GM12878 (cell line): ENCODE measurements around the gene DTX1. TPM values are rescaled to one million over a fixed set of nuclear protein-coding genes. Genes with fewer than 3 reads are reported as not detected.

Source experiments
- ATAC-seq: fragments of 200-7000 bp; cut with Tn5 transposase; 3 replicates; pipeline ENCODE4 v1.9.1; 2020; ENCODE audit warnings: mild to moderate bottlenecking, moderate library complexity
- BruUV-seq: library from RNA; stranded (reverse); fragments of 400-500 nt; replicated peaks from 2 replicates; lab custom pipeline; 2021; lab: Mats Ljungman, UMichigan
- CTCF ChIA-PET: fragments of 300-600 bp; sonication (Branson Sonifier 250); formaldehyde crosslinking; extraction: SDS; loops from one replicate; lab custom pipeline; 2021; ENCODE audit warnings: inconsistent platforms; lab: Yijun Ruan, JAX
- POLR2A ChIA-PET: fragments of 350-600 bp; formaldehyde crosslinking; extraction: SDS; loops from one replicate; lab custom pipeline; 2021; ENCODE audit warnings: inconsistent platforms; lab: Charles Lee
- RAD21 ChIA-PET: fragments of 300-600 bp; sonication (Branson Sonifier 250); formaldehyde crosslinking; loops from one replicate; lab custom pipeline; 2023; ENCODE audit warnings: antibody characterized with exemption; ENCODE audit not compliant: unreplicated experiment; lab: Charles Lee
- SMC1A ChIA-PET: fragments of 300-600 bp; sonication (Branson Sonifier 250); formaldehyde crosslinking; loops from one replicate; lab custom pipeline; 2023; ENCODE audit not compliant: unreplicated experiment, uncharacterized antibody; lab: Charles Lee
- DNase-seq: peaks from one replicate; pipeline ENCODE4 v3.0.0-alpha.2; 2011; ENCODE audit warnings: low read depth, low spot score
- FAIRE-seq: peaks from 3 replicates; lab custom pipeline; 2011; peaks lifted over from hg19 to GRCh38; lab: Jason Lieb, UNC
- H2AFZ ChIP-seq: 2 replicates; pipeline ENCODE4 v1.6.0; 2011; ENCODE audit warnings: low read depth, low read length, control low read depth; ENCODE audit not compliant: control insufficient read depth
- H3K27ac ChIP-seq: 2 replicates; pipeline ENCODE4 v1.5.1; 2011; ENCODE audit warnings: control low read depth; ENCODE audit not compliant: control insufficient read depth, insufficient read depth
- H3K27me3 ChIP-seq, 2 experiments: replicated peaks in 1 of 2; 2 replicates each; pipeline versions ENCODE4 v1.6.0 to v1.6.1; 2011; ENCODE audit warnings: low read length in 1 of 2; ENCODE audit not compliant: control insufficient read depth in 2 of 2, insufficient read depth in 2 of 2
- H3K36me3 ChIP-seq, 2 experiments: 2 replicates each; pipeline ENCODE4 v1.5.1; 2011; ENCODE audit warnings: low read length in 1 of 2; ENCODE audit not compliant: control insufficient read depth in 2 of 2, insufficient read depth in 2 of 2
- H3K4me1 ChIP-seq: 2 replicates; pipeline ENCODE4 v1.6.1; 2011; ENCODE audit warnings: mild to moderate bottlenecking, low read length, moderate library complexity, mixed read lengths; ENCODE audit not compliant: control insufficient read depth, insufficient read depth
- H3K4me2 ChIP-seq: 2 replicates; pipeline ENCODE4 v1.6.0; 2011; ENCODE audit warnings: control low read depth; ENCODE audit not compliant: control insufficient read depth, insufficient read depth
- H3K4me3 ChIP-seq: fragments of 200-600 bp; sonication (generic); 2 replicates; pipeline ENCODE4 v1.5.1; 2016
- H3K79me2 ChIP-seq: 2 replicates; pipeline ENCODE4 v1.6.0; 2011; ENCODE audit warnings: low read length; ENCODE audit not compliant: control insufficient read depth, insufficient read depth
- H3K9ac ChIP-seq: 2 replicates; pipeline ENCODE4 v1.8.0; 2011; ENCODE audit warnings: low read length, control low read depth, mixed read lengths; ENCODE audit not compliant: control insufficient read depth, insufficient read depth
- H3K9me3 ChIP-seq: replicated peaks from 3 replicates; pipeline ENCODE4 v1.5.1; 2011; ENCODE audit warnings: mild to moderate bottlenecking, low read length; ENCODE audit not compliant: control insufficient read depth, insufficient read depth
- H4K20me1 ChIP-seq: 2 replicates; pipeline ENCODE4 v1.6.0; 2011; ENCODE audit not compliant: control insufficient read depth, insufficient read depth
- ETV6 ChIP-seq, 2 experiments: fragments of 450-650 bp in 1 of 2; IDR thresholded peaks in 1 of 2; conservative IDR thresholded peaks in 1 of 2; 2 replicates each; pipeline ENCODE4 v1.6.1; 2014; ENCODE audit warnings: antibody characterized with exemption in 1 of 2, borderline replicate concordance in 1 of 2, low read depth in 1 of 2, mild to moderate bottlenecking in 1 of 2, moderate library complexity in 1 of 2
- FOXM1 ChIP-seq: IDR thresholded peaks from 2 replicates; pipeline ENCODE4 v1.6.1; 2012; ENCODE audit warnings: low read depth, mild to moderate bottlenecking, inconsistent platforms, low read length, moderate library complexity
- HDAC2 ChIP-seq: fragments of 200-600 bp; sonication (generic); IDR thresholded peaks from 2 replicates; pipeline ENCODE4 v1.6.1; 2017
- IRF4 ChIP-seq: IDR thresholded peaks from 2 replicates; pipeline ENCODE4 v1.6.1; 2011; ENCODE audit warnings: low read depth, low read length
- KAT2A ChIP-seq: conservative IDR thresholded peaks from 2 replicates; pipeline ENCODE4 v1.6.1; 2011; ENCODE audit warnings: low read depth, low read length; ENCODE audit not compliant: control insufficient read depth
- KLF5 ChIP-seq: fragments of 450-650 bp; IDR thresholded peaks from 2 replicates; pipeline ENCODE4 v1.6.1; 2014; ENCODE audit warnings: mild to moderate bottlenecking; ENCODE audit not compliant: partially characterized antibody
- MXI1 ChIP-seq: fragments of 150-350 bp; IDR thresholded peaks from 2 replicates; pipeline ENCODE4 v1.6.1; 2011; ENCODE audit warnings: low read depth, mild to moderate bottlenecking, inconsistent platforms, low read length, improper control_type of control experiment
- NR2C2 ChIP-seq: IDR thresholded peaks from 2 replicates; pipeline ENCODE4 v1.6.1; 2011; ENCODE audit warnings: borderline replicate concordance, low read depth; ENCODE audit not compliant: control insufficient read depth, insufficient read length
- POU2F2 ChIP-seq: IDR thresholded peaks from 3 replicates; pipeline ENCODE4 v1.6.1; 2011; ENCODE audit warnings: low read depth, mild to moderate bottlenecking, low read length, borderline replicate concordance
- RFX5 ChIP-seq: IDR thresholded peaks from 2 replicates; pipeline ENCODE4 v1.6.1; 2011; ENCODE audit warnings: low read depth, low read length, improper control_type of control experiment
- WGBS: methylation state at CpG from one replicate; pipeline ENCODE4 v1.1.6; 2016; ENCODE audit warnings: low lambda C conversion rate; ENCODE audit not compliant: insufficient replicate concordance, insufficient coverage; ENCODE audit errors: missing lambda C conversion rate; 5-methylcytosine and 5-hydroxymethylcytosine counted together
- in situ Hi-C: fragments of 300-500 bp; cut with MboI; formaldehyde crosslinking; loops from 9 replicates; pipeline ENCODE4 v1.14.3; 2018; ENCODE audit warnings: mixed read lengths
- intact Hi-C: fragments of 100-400 bp; cut with micrococcal nuclease; formaldehyde crosslinking; loops from one replicate; pipeline ENCODE4 v1.14.2; 2022; ENCODE audit not compliant: unreplicated experiment
- polyA plus RNA-seq, 11 experiments: library from polyadenylated mRNA; depleted of rRNA in 4 of 11; unstranded in 6 of 11; stranded (reverse) in 5 of 11; fragments of >200 nt; fragmentation: Nextera tagmentation in 4 of 11; fragmentation: Illumina TruSeq in 1 of 11; extraction: Ambion mirVana in 4 of 11; extraction: Trizol in 1 of 11; gene quantifications; 1 replicate in 1 of 11; 2 replicates in 10 of 11; pipeline versions ENCODE4 v1.2.1 to v1.2.3, GENCODE V29; 2011 to 2016; ENCODE audit warnings: inconsistent platforms in 2 of 11, missing spikeins in 2 of 11, low read depth in 1 of 11
- total RNA-seq, 4 experiments: library from RNA; depleted of rRNA in 3 of 4; stranded (reverse); fragments of >200 nt in 3 of 4; fragmentation: Illumina TruSeq in 1 of 4; extraction: Trizol in 1 of 4; gene quantifications; 2 replicates each; pipeline versions ENCODE4 v1.2.1 to v1.2.3, GENCODE V29; 2013 to 2021
- TF ChIP-seq, protein P1 (sequence below): IDR thresholded peaks from 2 replicates; pipeline ENCODE4 v1.6.1; 2012; ENCODE audit warnings: mild to moderate bottlenecking, low read depth, low read length
- TF ChIP-seq, protein P2 (sequence below): fragments of 450-650 bp; IDR thresholded peaks from 2 replicates; pipeline ENCODE4 v1.6.1; 2016; ENCODE audit warnings: mild to moderate bottlenecking
- TF ChIP-seq, protein P3 (sequence below): IDR thresholded peaks from 2 replicates; pipeline ENCODE4 v1.6.1; 2011; ENCODE audit warnings: borderline replicate concordance, low read depth, mild to moderate bottlenecking, moderate library complexity, mixed read lengths, low read length; ENCODE audit not compliant: insufficient read depth; ENCODE audit errors: extremely low read length
- TF ChIP-seq, protein P4 (sequence below): IDR thresholded peaks from 2 replicates; pipeline ENCODE4 v1.6.1; 2011; ENCODE audit warnings: borderline replicate concordance, low read depth, mild to moderate bottlenecking, moderate library complexity, low read length; ENCODE audit not compliant: insufficient read depth, poor library complexity, severe bottlenecking

DTX1 gene
- total and polyA plus RNA-seq, 10 of the 15 experiments (the other 5 are each of a cell fraction or from before 2014, with no cell fraction given): 0.09 to 2.8 (median 0.66) TPM

DNA sequence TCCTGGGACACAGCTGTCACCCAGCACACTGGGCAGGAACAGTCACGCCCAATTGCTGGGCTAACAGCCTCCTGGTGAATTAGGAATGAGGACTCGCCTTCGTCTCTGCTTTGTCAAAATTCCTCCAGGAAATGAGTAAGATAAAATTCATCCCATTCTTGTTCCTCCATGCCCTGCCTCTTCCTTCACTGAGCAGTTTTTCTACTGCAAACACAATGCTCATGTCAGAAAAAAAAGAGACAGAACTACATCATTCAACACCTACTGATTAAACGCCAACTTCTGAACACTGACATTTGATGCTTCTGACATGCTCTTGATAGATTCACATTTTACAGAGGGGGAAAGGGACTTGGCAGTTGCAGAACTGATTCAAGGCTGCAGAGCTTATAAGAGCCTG, 37.5 kb upstream of the DTX1 start:
- WGBS: 58% methylated on average over 4 of the region's 4 CpGs
- Histone ChIP-seq H4K20me1 (no peaks in the 10 kb centered on the region), H3K9ac (no peak overlapping the region), H3K27ac (no peak overlapping the region), H3K4me3 (no peak overlapping the region), H3K36me3 (no peaks in the 10 kb centered on the region), H3K27me3 (peaks cover 0 to 3% of the 10 kb centered on the region in 2 experiments; a peak in 2 of 4 replicates), H3K4me2 (no peak overlapping the region), H3K4me1 (no peaks in the 10 kb centered on the region), H3K9me3 (no peaks in the 10 kb centered on the region), H3K79me2 (no peaks in the 10 kb centered on the region), H2AFZ (no peak overlapping the region)
- DNase-seq (no peak), ATAC-seq (no peak), FAIRE-seq (no peak)
- ChIA-PET SMC1A (interaction anchor here (0.7 kb wide), 1 partner anchor 464 kb away, joined by 4 read pairs; no protein-coding TSS in a partner anchor), RAD21 (interaction anchor here (0.7 kb wide), 1 partner anchor 136 kb away, joined by 3 read pairs; no protein-coding TSS in a partner anchor), POLR2A (no interaction called here), CTCF (interaction anchor here (0.6 to 1.3 kb wide), 2 partner anchors 26 to 113 kb away, joined by 3 to 4 read pairs; no protein-coding TSS in a partner anchor)
- BruUV-seq: no TSS peak
- intact Hi-C loops (no loop called here), in situ Hi-C loops (no loop called here)
- TF ChIP-seq, protein P1, sequence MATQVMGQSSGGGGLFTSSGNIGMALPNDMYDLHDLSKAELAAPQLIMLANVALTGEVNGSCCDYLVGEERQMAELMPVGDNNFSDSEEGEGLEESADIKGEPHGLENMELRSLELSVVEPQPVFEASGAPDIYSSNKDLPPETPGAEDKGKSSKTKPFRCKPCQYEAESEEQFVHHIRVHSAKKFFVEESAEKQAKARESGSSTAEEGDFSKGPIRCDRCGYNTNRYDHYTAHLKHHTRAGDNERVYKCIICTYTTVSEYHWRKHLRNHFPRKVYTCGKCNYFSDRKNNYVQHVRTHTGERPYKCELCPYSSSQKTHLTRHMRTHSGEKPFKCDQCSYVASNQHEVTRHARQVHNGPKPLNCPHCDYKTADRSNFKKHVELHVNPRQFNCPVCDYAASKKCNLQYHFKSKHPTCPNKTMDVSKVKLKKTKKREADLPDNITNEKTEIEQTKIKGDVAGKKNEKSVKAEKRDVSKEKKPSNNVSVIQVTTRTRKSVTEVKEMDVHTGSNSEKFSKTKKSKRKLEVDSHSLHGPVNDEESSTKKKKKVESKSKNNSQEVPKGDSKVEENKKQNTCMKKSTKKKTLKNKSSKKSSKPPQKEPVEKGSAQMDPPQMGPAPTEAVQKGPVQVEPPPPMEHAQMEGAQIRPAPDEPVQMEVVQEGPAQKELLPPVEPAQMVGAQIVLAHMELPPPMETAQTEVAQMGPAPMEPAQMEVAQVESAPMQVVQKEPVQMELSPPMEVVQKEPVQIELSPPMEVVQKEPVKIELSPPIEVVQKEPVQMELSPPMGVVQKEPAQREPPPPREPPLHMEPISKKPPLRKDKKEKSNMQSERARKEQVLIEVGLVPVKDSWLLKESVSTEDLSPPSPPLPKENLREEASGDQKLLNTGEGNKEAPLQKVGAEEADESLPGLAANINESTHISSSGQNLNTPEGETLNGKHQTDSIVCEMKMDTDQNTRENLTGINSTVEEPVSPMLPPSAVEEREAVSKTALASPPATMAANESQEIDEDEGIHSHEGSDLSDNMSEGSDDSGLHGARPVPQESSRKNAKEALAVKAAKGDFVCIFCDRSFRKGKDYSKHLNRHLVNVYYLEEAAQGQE: no peak
- TF ChIP-seq, protein P2, sequence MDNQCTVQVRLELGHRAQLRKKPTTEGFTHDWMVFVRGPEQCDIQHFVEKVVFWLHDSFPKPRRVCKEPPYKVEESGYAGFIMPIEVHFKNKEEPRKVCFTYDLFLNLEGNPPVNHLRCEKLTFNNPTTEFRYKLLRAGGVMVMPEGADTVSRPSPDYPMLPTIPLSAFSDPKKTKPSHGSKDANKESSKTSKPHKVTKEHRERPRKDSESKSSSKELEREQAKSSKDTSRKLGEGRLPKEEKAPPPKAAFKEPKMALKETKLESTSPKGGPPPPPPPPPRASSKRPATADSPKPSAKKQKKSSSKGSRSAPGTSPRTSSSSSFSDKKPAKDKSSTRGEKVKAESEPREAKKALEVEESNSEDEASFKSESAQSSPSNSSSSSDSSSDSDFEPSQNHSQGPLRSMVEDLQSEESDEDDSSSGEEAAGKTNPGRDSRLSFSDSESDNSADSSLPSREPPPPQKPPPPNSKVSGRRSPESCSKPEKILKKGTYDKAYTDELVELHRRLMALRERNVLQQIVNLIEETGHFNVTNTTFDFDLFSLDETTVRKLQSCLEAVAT: no peak
- no peak for TF ChIP-seq MXI1
- TF ChIP-seq FOXM1: no peak
- no peak for TF ChIP-seq HDAC2
- TF ChIP-seq NR2C2: no peak
- no peak for TF ChIP-seq KLF5
- TF ChIP-seq, protein P3, sequence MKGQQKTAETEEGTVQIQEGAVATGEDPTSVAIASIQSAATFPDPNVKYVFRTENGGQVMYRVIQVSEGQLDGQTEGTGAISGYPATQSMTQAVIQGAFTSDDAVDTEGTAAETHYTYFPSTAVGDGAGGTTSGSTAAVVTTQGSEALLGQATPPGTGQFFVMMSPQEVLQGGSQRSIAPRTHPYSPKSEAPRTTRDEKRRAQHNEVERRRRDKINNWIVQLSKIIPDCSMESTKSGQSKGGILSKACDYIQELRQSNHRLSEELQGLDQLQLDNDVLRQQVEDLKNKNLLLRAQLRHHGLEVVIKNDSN: no peak
- TF ChIP-seq, protein P4, sequence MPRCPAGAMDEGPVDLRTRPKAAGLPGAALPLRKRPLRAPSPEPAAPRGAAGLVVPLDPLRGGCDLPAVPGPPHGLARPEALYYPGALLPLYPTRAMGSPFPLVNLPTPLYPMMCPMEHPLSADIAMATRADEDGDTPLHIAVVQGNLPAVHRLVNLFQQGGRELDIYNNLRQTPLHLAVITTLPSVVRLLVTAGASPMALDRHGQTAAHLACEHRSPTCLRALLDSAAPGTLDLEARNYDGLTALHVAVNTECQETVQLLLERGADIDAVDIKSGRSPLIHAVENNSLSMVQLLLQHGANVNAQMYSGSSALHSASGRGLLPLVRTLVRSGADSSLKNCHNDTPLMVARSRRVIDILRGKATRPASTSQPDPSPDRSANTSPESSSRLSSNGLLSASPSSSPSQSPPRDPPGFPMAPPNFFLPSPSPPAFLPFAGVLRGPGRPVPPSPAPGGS: no peak
- no peak for TF ChIP-seq IRF4
- no peak for TF ChIP-seq POU2F2
- TF ChIP-seq RFX5: no peak
- TF ChIP-seq KAT2A: no peak
- TF ChIP-seq ETV6 (conservative IDR thresholded peaks at IDR 0.05 in 1 of 2, IDR thresholded peaks at IDR 0.05 in 1 of 2; ENCODE audit: borderline replicate concordance in 1 of 2, low read depth in 1 of 2): no peak
